Fibroblast of lung (primary cell): ENCODE measurements around the gene TBPL1. TPM values are rescaled to one million over a fixed set of nuclear protein-coding genes. Genes with fewer than 3 reads are reported as not detected.

ENCODE experiments used
- DNase-seq, 2 donors: peaks; one replicate each; pipeline versions ENCODE4 v3.0.0 to v3.0.0-alpha.2; 2010; ENCODE audit warnings: low read depth in 2 of 2
- H2AFZ ChIP-seq: 2 replicates; pipeline ENCODE4 v1.5.1; 2012; ENCODE audit warnings: low read length, control low read depth, inconsistent platforms
- H3K27ac ChIP-seq: 2 replicates; pipeline ENCODE4 v1.5.1; 2011; ENCODE audit warnings: low read length, control low read depth; ENCODE audit not compliant: insufficient read depth
- H3K27me3 ChIP-seq: 2 replicates; pipeline ENCODE4 v1.5.1; 2011; ENCODE audit warnings: mild to moderate bottlenecking, low read length; ENCODE audit not compliant: control insufficient read depth, insufficient read depth
- H3K36me3 ChIP-seq: 2 replicates; pipeline ENCODE4 v1.5.1; 2011; ENCODE audit warnings: low read length; ENCODE audit not compliant: control insufficient read depth, insufficient read depth
- H3K4me1 ChIP-seq: 2 replicates; pipeline ENCODE4 v1.5.1; 2011; ENCODE audit warnings: low read length; ENCODE audit not compliant: control insufficient read depth, insufficient read depth; ENCODE audit errors: extremely low read depth
- H3K4me2 ChIP-seq: 2 replicates; pipeline ENCODE4 v1.5.1; 2011; ENCODE audit warnings: low read length, control low read depth; ENCODE audit not compliant: insufficient read depth; ENCODE audit errors: extremely low read depth
- H3K4me3 ChIP-seq, 4 experiments: fragments of 200-600 bp in 1 of 4; sonication (generic) in 1 of 4; replicated peaks in 1 of 4; 2 replicates each; pipeline ENCODE4 v1.5.1; 2011 to 2016; ENCODE audit warnings: low read length in 4 of 4, low read depth in 3 of 4, mild to moderate bottlenecking in 3 of 4, control low read depth in 2 of 4, inconsistent platforms in 1 of 4, mixed read lengths in 1 of 4; ENCODE audit not compliant: insufficient read depth in 1 of 4; ENCODE audit errors: control extremely low read depth in 1 of 4
- H3K79me2 ChIP-seq: 2 replicates; pipeline ENCODE4 v1.5.1; 2012; ENCODE audit warnings: mild to moderate bottlenecking, low read length, inconsistent platforms; ENCODE audit not compliant: control insufficient read depth, insufficient read depth
- H3K9ac ChIP-seq: 2 replicates; pipeline ENCODE4 v1.5.1; 2011; ENCODE audit warnings: mild to moderate bottlenecking, low read length, control low read depth; ENCODE audit not compliant: insufficient read depth
- H3K9me3 ChIP-seq: 2 replicates; pipeline ENCODE4 v1.5.1; 2012; ENCODE audit warnings: low read depth, low read length; ENCODE audit not compliant: control insufficient read depth, insufficient read depth
- H4K20me1 ChIP-seq: 2 replicates; pipeline ENCODE4 v1.5.1; 2011; ENCODE audit warnings: low read length; ENCODE audit not compliant: control insufficient read depth, insufficient read depth; ENCODE audit errors: extremely low read depth
- EZH2 ChIP-seq: IDR thresholded peaks from 2 replicates; pipeline ENCODE4 v1.5.1; 2012; ENCODE audit warnings: low read length, control low read depth, mild to moderate bottlenecking; ENCODE audit errors: missing control alignments
- polyA plus RNA-seq, 2 donors: library from polyadenylated mRNA; depleted of rRNA in 1 of 2; stranded (reverse) in 1 of 2; unstranded in 1 of 2; fragments of >200 nt; gene quantifications; 2 replicates each; pipeline ENCODE4 v1.2.1, GENCODE V29; 2011 to 2012; ENCODE audit warnings: missing spikeins in 1 of 2
- total RNA-seq: library from RNA; depleted of rRNA; stranded (reverse); fragments of >200 nt; gene quantifications from 2 replicates; pipeline ENCODE4 v1.2.1, GENCODE V29; 2014
- TF ChIP-seq, protein P1 (sequence below), 2 donors: IDR thresholded peaks in 1 of 2; conservative IDR thresholded peaks in 1 of 2; 1 replicate in 1 of 2; 2 replicates in 1 of 2; pipeline ENCODE4 v1.5.1; 2011 to 2012; ENCODE audit warnings: low read length in 2 of 2, control low read depth in 1 of 2, inconsistent platforms in 1 of 2, low read depth in 1 of 2, mild to moderate bottlenecking in 1 of 2

The TBPL1 gene
- total and polyA plus RNA-seq, 2 donors (not counting 1 experiment from before 2014, with no cell fraction given) = 18.8 to 47.8 TPM

DNA sequence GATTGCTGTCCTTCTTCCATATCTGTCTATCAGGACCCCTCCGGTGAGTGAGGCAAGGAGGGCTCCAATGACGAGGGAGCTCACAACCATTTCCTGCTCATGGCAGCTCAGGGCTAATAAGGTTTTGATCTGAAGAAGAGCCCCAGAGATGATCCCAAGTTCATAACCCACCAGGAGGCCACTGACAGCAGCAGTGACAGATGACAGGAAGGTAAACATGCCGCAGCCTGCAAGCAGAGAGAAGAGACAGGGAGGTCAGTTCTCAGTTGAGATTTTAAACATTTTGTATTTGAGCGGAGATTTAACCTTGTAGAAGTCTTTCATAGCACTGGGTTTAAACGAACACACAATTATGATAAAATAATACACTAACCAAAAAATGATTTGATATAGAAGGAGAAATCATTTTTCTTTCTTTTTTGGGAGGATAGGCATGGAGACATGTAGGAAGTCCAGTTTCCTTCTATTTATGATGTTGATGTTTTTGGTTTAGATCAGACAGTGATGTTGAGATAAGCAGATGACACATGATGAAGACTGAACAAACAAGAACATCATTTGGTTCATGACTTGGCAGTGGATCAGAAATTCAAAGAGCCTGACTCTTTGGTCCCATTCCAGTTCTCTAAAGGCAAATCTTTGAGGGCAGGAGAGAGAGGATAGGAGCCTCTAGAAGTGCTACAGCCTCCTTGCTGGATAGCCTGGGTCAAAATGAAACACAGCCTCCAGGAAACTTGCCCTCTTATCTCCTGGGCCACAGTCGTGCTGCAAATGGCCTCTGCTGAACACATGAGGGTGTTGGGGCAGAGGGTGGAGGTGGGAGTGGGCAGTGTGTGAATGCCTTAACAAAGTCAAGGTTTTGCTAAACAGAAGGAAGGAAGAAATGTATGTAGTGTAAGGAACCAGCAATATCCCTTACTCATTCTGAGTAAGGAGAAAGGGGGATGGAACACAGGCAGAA lies 76.8 kb downstream of the TBPL1 start:
- no peaks in the 10 kb centered on the region for H3K79me2 ChIP-seq
- H3K9me3 ChIP-seq = no peaks in the 10 kb centered on the region
- no peaks in the 10 kb centered on the region for H3K36me3 ChIP-seq
- H3K4me3 ChIP-seq = no peak overlapping the region
- no peak overlapping the region for H3K27ac ChIP-seq
- no peaks in the 10 kb centered on the region for H3K4me1 ChIP-seq
- H4K20me1 ChIP-seq = no peaks in the 10 kb centered on the region
- H3K27me3 ChIP-seq = no peaks in the 10 kb centered on the region
- H3K9ac ChIP-seq = no peak overlapping the region
- no peak overlapping the region for H3K4me2 ChIP-seq
- no peak overlapping the region for H2AFZ ChIP-seq
- no peak for TF ChIP-seq EZH2
- TF ChIP-seq, protein P1, sequence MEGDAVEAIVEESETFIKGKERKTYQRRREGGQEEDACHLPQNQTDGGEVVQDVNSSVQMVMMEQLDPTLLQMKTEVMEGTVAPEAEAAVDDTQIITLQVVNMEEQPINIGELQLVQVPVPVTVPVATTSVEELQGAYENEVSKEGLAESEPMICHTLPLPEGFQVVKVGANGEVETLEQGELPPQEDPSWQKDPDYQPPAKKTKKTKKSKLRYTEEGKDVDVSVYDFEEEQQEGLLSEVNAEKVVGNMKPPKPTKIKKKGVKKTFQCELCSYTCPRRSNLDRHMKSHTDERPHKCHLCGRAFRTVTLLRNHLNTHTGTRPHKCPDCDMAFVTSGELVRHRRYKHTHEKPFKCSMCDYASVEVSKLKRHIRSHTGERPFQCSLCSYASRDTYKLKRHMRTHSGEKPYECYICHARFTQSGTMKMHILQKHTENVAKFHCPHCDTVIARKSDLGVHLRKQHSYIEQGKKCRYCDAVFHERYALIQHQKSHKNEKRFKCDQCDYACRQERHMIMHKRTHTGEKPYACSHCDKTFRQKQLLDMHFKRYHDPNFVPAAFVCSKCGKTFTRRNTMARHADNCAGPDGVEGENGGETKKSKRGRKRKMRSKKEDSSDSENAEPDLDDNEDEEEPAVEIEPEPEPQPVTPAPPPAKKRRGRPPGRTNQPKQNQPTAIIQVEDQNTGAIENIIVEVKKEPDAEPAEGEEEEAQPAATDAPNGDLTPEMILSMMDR (conservative IDR thresholded peaks at IDR 0.05 in 1 of 2, IDR thresholded peaks at IDR 0.05 in 1 of 2; ENCODE audit: low read depth in 1 of 2, low read length in 2 of 2) = no peak
- peak; percentile 39 to 63 for DNase-seq

GRCh38 chr6:134031696-134032255 lies 78.8 kb downstream of the TBPL1 start:
- Histone ChIP-seq H2AFZ (no peak overlapping the region), H3K36me3 (no peaks in the 10 kb centered on the region), H3K9ac (no peak overlapping the region), H3K27ac (no peak overlapping the region), H3K4me3 (no peak overlapping the region), H3K79me2 (no peaks in the 10 kb centered on the region), H3K4me2 (no peak overlapping the region), H4K20me1 (no peaks in the 10 kb centered on the region), H3K27me3 (no peaks in the 10 kb centered on the region), H3K4me1 (no peaks in the 10 kb centered on the region), H3K9me3 (no peaks in the 10 kb centered on the region)
- TF ChIP-seq, protein P1 (conservative IDR thresholded peaks at IDR 0.05 in 1 of 2, IDR thresholded peaks at IDR 0.05 in 1 of 2; ENCODE audit: low read depth in 1 of 2, low read length in 2 of 2) = no peak
- TF ChIP-seq EZH2 = no peak
- peak; percentile 41 to 89 for DNase-seq

GRCh38 chr6:134034478-134034877 lies 81.5 kb downstream of the TBPL1 start:
- no peaks in the 10 kb centered on the region for H4K20me1 ChIP-seq
- H3K4me2 ChIP-seq = no peak overlapping the region
- no peaks in the 10 kb centered on the region for H3K79me2 ChIP-seq
- no peaks in the 10 kb centered on the region for H3K9me3 ChIP-seq
- no peak for DNase-seq
- H3K27ac ChIP-seq = no peak overlapping the region
- H3K9ac ChIP-seq = no peak overlapping the region
- H3K4me1 ChIP-seq = no peaks in the 10 kb centered on the region
- H3K27me3 ChIP-seq = no peaks in the 10 kb centered on the region
- H3K36me3 ChIP-seq = no peaks in the 10 kb centered on the region
- TF ChIP-seq EZH2 = no peak
- TF ChIP-seq, protein P1 (conservative IDR thresholded peaks at IDR 0.05 in 1 of 2, IDR thresholded peaks at IDR 0.05 in 1 of 2; ENCODE audit: low read depth in 1 of 2, low read length in 2 of 2) = no peak
- H3K4me3 ChIP-seq = no peak overlapping the region
- no peak overlapping the region for H2AFZ ChIP-seq
